ENCODE data around the gene RHBDF1.

Gene RHBDF1

GRCh38 chr16:72561-73548 is at the start of gene RHBDF1:
RHBDF1 (minus strand) TSS chr16:72631; CDS start chr16:65015, 7,616 bp downstream.
- TF ChIP-seq CTCF (conservative IDR thresholded peaks at IDR 0.05), result no peak
- peak within 1 kb of the TSS; percentile 96 for H3K27ac ChIP-seq

- no peak for TF ChIP-seq CTCF (conservative IDR thresholded peaks at IDR 0.05)
- H3K27ac ChIP-seq, result no peak overlapping the region
Measured at GRCh38 chr16:120756-121155, 48.3 kb upstream of the RHBDF1 start.

- no peak overlapping the region for H3K27ac ChIP-seq
- TF ChIP-seq CTCF (conservative IDR thresholded peaks at IDR 0.05), result no peak
Measured at GRCh38 chr16:119835-120491, 47.5 kb upstream of the RHBDF1 start.

GRCh38 chr16:119295-119694 is 46.9 kb upstream of the RHBDF1 start:
- TF ChIP-seq CTCF (conservative IDR thresholded peaks at IDR 0.05), result no peak

GRCh38 chr16:118857-119256 is 46.4 kb upstream of the RHBDF1 start:
- no peak for TF ChIP-seq CTCF (conservative IDR thresholded peaks at IDR 0.05)
- no peak overlapping the region for H3K27ac ChIP-seq

More at GRCh38 chr16:119295-119694, 46.9 kb upstream of the RHBDF1 start:
- no peak overlapping the region for H3K27ac ChIP-seq

GRCh38 chr16:117379-118365 is 45.2 kb upstream of the RHBDF1 start:
- H3K27ac ChIP-seq, result no peak overlapping the region

More at GRCh38 chr16:117379-118365, 45.2 kb upstream of the RHBDF1 start:
- TF ChIP-seq CTCF (conservative IDR thresholded peaks at IDR 0.05), result peak; percentile 75
